GF-D8 (cell line): Measurements from ENCODE around the gene PLCG1.

ENCODE experiments used
- DNase-seq: peaks from one replicate; lab custom pipeline; 2025; lab: John Stamatoyannopoulos, UW

Gene PLCG1

GRCh38 chr20:41214202-41214601, 76.9 kb downstream of the PLCG1 start:
- DNase-seq: no peak

GRCh38 chr20:41214666-41215065, 77.3 kb downstream of the PLCG1 start:
- no peak for DNase-seq

- no peak for DNase-seq
Observed at GRCh38 chr20:41217422-41217821, 80.1 kb downstream of the PLCG1 start.

- DNase-seq: no peak
Observed at GRCh38 chr20:41218466-41218865, 81.1 kb downstream of the PLCG1 start.

- no peak for DNase-seq
Observed at GRCh38 chr20:41219824-41220223, 82.5 kb downstream of the PLCG1 start.

- DNase-seq: no peak
Observed at GRCh38 chr20:41221614-41222218, 84.4 kb downstream of the PLCG1 start.

GRCh38 chr20:41222296-41222695, 85.0 kb downstream of the PLCG1 start:
- DNase-seq: no peak

- DNase-seq: no peak
Observed at GRCh38 chr20:41222703-41223102, 85.4 kb downstream of the PLCG1 start.

GRCh38 chr20:41223112-41223511, 85.8 kb downstream of the PLCG1 start:
- no peak for DNase-seq

- DNase-seq: no peak
Observed at GRCh38 chr20:41224281-41224680, 86.9 kb downstream of the PLCG1 start.

GRCh38 chr20:41225091-41225490, 87.7 kb downstream of the PLCG1 start:
- DNase-seq: no peak

GRCh38 chr20:41226426-41226825, 89.1 kb downstream of the PLCG1 start:
- DNase-seq: no peak
